GM12874 (cell line): Measurements from ENCODE around the gene DLD.

Source experiments
- TF ChIP-seq, protein P1 (sequence below): IDR thresholded peaks from 2 replicates; pipeline ENCODE4 v1.5.1; 2011; ENCODE audit warnings: low read depth, mild to moderate bottlenecking, control low read depth, low read length, moderate library complexity; ENCODE audit not compliant: insufficient read depth

The DLD gene

DNA sequence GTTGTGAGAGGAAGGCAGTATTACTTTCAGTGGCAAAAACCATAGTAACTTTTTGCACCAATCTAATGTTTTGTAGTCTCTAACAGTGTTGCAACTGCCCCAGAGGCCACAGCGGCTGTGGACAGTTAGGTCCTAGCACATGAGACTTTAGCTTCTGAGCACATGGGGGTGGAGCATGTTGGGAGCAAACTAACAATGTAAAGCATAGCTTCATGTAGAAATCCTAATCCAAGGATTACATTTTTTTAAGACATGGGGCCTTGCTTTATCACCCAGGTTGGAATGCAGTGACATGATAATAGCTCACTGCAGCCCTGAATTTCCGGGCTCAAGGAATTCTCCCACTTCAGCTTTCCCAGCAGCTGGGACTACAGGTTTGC is 62.9 kb downstream of the DLD start:
- TF ChIP-seq, protein P1, sequence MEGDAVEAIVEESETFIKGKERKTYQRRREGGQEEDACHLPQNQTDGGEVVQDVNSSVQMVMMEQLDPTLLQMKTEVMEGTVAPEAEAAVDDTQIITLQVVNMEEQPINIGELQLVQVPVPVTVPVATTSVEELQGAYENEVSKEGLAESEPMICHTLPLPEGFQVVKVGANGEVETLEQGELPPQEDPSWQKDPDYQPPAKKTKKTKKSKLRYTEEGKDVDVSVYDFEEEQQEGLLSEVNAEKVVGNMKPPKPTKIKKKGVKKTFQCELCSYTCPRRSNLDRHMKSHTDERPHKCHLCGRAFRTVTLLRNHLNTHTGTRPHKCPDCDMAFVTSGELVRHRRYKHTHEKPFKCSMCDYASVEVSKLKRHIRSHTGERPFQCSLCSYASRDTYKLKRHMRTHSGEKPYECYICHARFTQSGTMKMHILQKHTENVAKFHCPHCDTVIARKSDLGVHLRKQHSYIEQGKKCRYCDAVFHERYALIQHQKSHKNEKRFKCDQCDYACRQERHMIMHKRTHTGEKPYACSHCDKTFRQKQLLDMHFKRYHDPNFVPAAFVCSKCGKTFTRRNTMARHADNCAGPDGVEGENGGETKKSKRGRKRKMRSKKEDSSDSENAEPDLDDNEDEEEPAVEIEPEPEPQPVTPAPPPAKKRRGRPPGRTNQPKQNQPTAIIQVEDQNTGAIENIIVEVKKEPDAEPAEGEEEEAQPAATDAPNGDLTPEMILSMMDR = no peak

DNA sequence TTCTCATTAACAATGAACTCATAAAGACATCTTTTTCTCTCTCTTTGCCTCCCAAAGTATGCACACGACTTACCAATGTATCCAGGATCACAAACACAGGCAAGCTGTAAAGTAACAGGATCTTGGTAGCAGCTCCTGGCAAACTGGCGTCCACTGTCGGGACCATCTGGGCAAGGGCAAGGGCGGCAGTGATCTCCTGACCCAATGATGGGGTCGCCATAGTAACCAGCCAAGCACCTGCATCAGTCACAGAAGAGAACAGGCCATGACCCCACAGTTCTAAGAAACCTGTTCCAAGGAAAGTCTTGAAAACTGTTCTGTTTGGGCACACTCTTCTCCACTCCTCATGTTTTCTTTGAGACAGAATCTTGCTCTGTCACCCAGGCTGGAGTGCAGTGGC is 64.4 kb downstream of the DLD start:
- TF ChIP-seq, protein P1 = no peak

DNA sequence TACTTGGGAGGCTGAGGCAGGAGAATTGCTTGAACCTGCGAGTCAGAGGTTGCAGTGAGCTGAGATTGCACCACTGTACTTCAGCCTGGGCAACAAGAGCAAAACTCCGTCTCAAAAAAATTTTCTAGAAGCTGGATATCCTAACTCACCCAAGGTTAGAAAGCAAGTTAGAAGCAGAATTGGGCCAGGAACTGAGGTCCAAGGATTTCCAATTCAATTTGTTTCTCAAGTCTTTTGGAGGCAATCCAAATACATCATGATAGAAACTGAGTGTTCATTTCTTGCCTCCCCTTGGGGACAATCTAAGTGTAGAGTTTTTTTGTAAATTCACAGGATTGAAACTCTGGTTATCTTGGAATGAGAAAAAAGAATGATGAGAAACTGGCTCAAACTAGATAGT is 66.5 kb downstream of the DLD start:
- TF ChIP-seq, protein P1 = no peak

DNA sequence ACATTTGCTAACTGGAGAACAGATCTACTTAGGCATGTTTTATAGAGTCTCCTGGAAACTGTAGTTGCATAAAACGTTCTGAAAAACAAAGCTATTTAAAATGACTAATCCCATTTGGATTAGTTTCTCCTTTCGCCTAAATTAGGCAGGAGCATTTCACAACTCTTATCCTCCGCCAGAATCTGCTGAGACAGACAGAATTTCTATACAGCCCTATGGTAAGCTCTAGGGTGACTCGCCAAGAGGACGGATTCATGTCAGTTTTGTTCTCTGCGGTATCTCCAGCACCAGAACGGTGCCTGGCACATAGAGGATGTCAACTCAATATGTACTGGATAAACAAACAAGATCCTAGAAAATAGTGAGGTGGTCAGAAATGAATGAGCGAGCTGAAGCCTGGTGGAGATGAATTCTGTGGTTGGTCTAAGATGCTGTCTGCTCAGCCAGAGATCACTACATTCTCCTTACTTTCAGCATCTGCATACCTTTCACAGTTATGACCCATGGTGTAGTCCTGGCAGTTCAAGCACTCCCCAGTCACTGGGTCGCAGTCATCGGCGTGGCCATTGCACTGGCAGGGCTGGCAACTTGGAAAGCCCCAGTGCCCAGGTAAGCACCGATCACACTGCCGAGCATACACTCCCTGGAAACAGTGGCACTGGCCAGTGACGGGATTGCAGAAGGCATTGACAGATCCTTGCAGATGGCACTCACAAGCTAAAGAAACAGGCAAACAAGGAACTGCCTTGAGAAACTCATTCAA is 68.0 kb downstream of the DLD start:
- TF ChIP-seq, protein P1 = no peak

DNA sequence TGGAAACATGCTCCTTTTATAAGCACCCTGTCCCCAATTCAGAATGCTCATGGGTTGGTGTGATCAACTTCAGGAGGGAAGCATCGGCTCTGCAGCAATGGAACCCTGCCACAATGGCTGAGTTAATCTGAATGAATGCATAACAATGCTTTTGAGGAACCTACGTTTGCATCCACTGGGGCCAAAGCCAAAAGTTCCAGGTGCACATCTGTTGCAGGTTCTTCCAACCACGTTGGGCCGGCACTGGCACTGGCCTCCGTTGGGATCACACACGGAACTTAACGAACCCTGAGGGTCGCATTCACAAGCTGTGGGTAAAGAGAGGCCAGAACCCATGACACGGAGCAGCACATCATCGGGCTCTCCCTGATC is 68.5 kb downstream of the DLD start:
- TF ChIP-seq, protein P1 = no peak

DNA sequence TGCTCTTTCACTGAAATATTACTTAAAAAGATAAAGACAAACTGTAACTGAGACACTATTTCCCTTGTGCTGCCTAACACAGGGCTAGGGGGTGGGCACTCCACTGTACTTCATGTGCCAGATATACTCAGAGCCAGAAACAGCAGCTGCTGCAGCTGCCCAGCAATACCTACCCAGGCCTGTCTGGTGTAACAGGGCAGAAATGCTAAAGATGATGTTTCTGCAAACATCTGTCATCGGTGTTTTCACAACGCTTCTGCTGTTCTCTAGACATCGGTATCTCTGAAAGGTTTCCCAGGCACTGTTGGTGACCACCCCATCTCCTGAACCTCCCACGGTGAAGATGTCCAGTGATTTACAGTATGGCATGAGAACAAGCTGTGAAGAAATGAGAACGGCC is 69.3 kb downstream of the DLD start:
- TF ChIP-seq, protein P1 = no peak

DNA sequence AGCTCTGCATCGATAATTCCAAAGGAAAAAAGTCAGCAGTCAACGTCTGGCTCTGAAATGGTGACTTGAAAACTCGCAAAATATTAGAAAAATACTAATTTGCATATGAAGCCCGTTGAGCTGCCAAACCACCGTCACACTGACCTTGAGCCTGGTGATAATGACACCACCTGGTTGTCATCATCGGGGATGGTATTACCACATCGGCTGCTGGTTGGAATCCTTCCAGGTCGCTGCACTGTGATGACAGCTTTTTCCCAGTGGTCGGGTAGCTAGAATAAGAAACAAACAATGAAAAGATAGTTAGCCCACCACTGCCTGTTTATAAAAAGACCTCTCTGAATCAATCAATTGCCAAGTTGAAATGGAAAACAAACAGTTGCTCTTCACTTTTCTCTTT is 70.4 kb downstream of the DLD start:
- TF ChIP-seq, protein P1 = no peak

DNA sequence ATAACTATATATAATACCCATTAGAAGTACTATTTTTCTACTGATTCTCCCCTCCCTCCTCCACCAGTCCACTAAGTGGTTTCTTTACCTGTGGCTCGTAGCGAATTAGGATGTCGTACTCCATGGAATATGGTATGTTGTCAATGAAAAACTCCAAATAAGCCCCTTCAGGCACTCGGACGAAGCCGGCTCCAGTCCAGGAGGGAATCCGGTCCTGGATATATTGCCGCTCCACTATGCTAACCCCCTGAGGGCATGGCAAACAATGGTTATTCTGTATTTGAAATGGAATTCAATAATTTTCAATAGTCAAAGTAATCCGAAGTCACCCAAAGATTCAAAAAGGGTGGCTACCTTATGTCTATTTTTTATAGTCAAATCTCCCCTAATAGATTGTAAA is 71.8 kb downstream of the DLD start:
- TF ChIP-seq, protein P1 = no peak
